Right lobe of liver (tissue), 6 donors: ENCODE measurements around the gene APOA4. TPM values are rescaled to one million over a fixed set of nuclear protein-coding genes. Genes with fewer than 3 reads are reported as not detected.

ENCODE experiments used
- ATAC-seq, 4 donors: fragments of 200-7000 bp; cut with Tn5 transposase; one replicate each; pipeline ENCODE4 v1.9.1; 2020; ENCODE audit warnings: mild to moderate bottlenecking in 4 of 4, moderate library complexity in 4 of 4
- DNase-seq, 3 donors: peaks; one replicate each; pipeline ENCODE4 v3.0.0-alpha.2; 2020
- H3K27ac ChIP-seq, 3 donors: fragments of 200-600 bp; one replicate each; pipeline ENCODE4 v1.8.0; 2022
- H3K27me3 ChIP-seq, 2 donors: fragments of 200-600 bp; one replicate each; pipeline ENCODE4 v1.8.0; 2022
- H3K36me3 ChIP-seq, 4 donors: fragments of 200-600 bp; sonication (generic) in 1 of 4; one replicate each; pipeline versions ENCODE4 v1.5.1 to v1.8.0; 2017 to 2022; ENCODE audit warnings: control low read depth in 1 of 4
- H3K4me1 ChIP-seq, 4 donors: fragments of 200-600 bp; sonication (generic) in 1 of 4; one replicate each; pipeline versions ENCODE4 v1.5.1 to v1.8.0; 2017 to 2022; ENCODE audit warnings: control low read depth in 1 of 4
- H3K4me3 ChIP-seq, 3 donors: fragments of 200-600 bp; one replicate each; pipeline ENCODE4 v1.8.0; 2022
- H3K9me3 ChIP-seq, 4 donors: fragments of 200-600 bp; sonication (generic) in 1 of 4; one replicate each; pipeline versions ENCODE4 v1.5.1 to v1.8.0; 2017 to 2022; ENCODE audit warnings: control low read depth in 1 of 4
- POLR2A ChIP-seq: fragments of 450-650 bp; IDR thresholded peaks from one replicate; pipeline ENCODE4 v1.6.1; 2017; ENCODE audit warnings: antibody characterized with exemption, mild to moderate bottlenecking
- WGBS: methylation state at CpG from one replicate; pipeline ENCODE4 v1.1.6; 2018; ENCODE audit warnings: low coverage, low lambda C conversion rate; ENCODE audit not compliant: insufficient coverage; ENCODE audit errors: missing lambda C conversion rate; 5-methylcytosine and 5-hydroxymethylcytosine counted together
- intact Hi-C, 2 donors: fragments of 100-400 bp; cut with DNase I; formaldehyde crosslinking; loops; one replicate each; pipeline versions ENCODE4 v1.11.2 to v1.14.1; 2022
- total RNA-seq, 6 experiments: library from RNA; depleted of rRNA in 2 of 6; stranded (reverse); fragments of >200 nt in 2 of 6; fragmentation: NEBNext Ultra II Directional in 3 of 6; extraction: Animal tissue kit (Norgen Biotek cat#: 25700) in 3 of 6; gene quantifications; one replicate each; pipeline versions ENCODE4 v1.1.0 to v1.2.4, GENCODE V29; 2016 to 2023
- TF ChIP-seq, protein P1 (sequence below), 4 donors: fragments of 200-600 bp in 3 of 4; fragments of 450-650 bp in 1 of 4; IDR thresholded peaks; one replicate each; pipeline versions ENCODE4 v1.5.1 to v1.8.0; 2016 to 2022; ENCODE audit warnings: antibody characterized with exemption in 4 of 4, mild to moderate bottlenecking in 2 of 4
- donor health status: DM: no; HTN: yes; CAD: no.
- donor health status: DM: no; HTN: no; CAD: no.
- donor health status: DM: no; HTN: no; CAD: no.
- donor health status: DM: no; HTN: yes; CAD: no.
- donor health status: DM: no; HTN: yes; CAD: no.

Gene APOA4
- total RNA-seq, 6 experiments from 2014 or later, result 21.9 to 1,288 (median 117) TPM

DNA sequence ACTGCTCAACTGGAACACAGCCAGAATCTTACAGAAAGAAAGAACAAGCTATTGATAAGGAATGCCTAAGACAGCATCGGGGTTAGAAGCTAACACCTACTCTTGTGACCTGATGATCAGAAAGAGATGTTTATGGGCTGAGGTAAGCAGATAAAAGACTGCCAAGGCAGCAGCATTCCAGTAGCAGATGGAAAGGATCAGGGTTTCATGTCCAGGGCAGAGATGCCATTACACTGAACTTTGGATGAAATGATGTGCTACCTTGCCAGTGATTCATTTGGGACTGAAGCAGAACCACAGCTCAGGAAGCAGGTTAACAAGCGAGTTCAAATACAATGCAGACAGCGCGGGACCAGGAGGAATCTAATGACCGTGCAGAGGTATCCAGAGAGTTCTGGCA lies 41.4 kb upstream of the APOA4 start:
- TF ChIP-seq, protein P1, sequence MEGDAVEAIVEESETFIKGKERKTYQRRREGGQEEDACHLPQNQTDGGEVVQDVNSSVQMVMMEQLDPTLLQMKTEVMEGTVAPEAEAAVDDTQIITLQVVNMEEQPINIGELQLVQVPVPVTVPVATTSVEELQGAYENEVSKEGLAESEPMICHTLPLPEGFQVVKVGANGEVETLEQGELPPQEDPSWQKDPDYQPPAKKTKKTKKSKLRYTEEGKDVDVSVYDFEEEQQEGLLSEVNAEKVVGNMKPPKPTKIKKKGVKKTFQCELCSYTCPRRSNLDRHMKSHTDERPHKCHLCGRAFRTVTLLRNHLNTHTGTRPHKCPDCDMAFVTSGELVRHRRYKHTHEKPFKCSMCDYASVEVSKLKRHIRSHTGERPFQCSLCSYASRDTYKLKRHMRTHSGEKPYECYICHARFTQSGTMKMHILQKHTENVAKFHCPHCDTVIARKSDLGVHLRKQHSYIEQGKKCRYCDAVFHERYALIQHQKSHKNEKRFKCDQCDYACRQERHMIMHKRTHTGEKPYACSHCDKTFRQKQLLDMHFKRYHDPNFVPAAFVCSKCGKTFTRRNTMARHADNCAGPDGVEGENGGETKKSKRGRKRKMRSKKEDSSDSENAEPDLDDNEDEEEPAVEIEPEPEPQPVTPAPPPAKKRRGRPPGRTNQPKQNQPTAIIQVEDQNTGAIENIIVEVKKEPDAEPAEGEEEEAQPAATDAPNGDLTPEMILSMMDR (IDR thresholded peaks at IDR 0.05), result no peak
- peak; percentile 25 for TF ChIP-seq POLR2A
- H3K4me1 ChIP-seq, result peaks cover 0 to 26% (median 3%) of the 10 kb centered on the region in 4 donors
- ATAC-seq (peak in 2 of 4 donors; percentile 56 to 88), DNase-seq (no peak)
- H3K36me3 ChIP-seq, result peaks cover 0 to 56% (median 14%) of the 10 kb centered on the region in 4 donors
- no peak overlapping the region for H3K27ac ChIP-seq
- no peaks in the 10 kb centered on the region for H3K27me3 ChIP-seq
- no peak overlapping the region for H3K4me3 ChIP-seq
- no peaks in the 10 kb centered on the region for H3K9me3 ChIP-seq
- WGBS, result 34% methylated on average over 5 of the region's 5 CpGs
- intact Hi-C loops, result no loop called here

DNA sequence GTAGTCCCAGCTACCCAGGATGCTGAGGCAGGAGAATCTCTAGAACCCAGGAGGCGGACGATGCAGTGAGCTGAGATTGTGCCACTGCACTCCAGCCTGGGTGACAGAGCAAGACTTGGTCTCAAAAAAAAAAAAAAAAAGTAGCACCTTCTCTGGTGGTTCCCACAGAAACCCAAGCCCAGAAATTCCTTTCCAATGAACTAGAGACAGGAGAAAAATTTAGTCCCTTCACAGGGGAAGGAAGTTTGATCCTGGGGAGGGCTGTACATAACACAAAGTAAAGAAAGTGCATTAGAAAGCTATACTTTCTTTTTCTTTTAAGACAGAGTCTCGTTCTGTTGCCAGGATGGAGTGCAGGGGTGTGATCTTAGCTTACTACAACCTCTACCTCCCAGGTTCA lies 39.8 kb upstream of the APOA4 start:
- 90% methylated on average over 2 of the region's 3 CpGs for WGBS
- H3K4me3 ChIP-seq, result no peak overlapping the region
- intact Hi-C loops, result no loop called here
- H3K9me3 ChIP-seq, result no peaks in the 10 kb centered on the region
- TF ChIP-seq POLR2A, result no peak
- TF ChIP-seq, protein P1 (IDR thresholded peaks at IDR 0.05), result no peak
- ATAC-seq, result no peak
- no peaks in the 10 kb centered on the region for H3K27me3 ChIP-seq
- H3K27ac ChIP-seq, result no peak overlapping the region
- H3K4me1 ChIP-seq, result peaks cover 0 to 23% (median 2%) of the 10 kb centered on the region in 4 donors
- DNase-seq, result no peak
- peaks cover 0 to 59% (median 13%) of the 10 kb centered on the region in 4 donors for H3K36me3 ChIP-seq

DNA sequence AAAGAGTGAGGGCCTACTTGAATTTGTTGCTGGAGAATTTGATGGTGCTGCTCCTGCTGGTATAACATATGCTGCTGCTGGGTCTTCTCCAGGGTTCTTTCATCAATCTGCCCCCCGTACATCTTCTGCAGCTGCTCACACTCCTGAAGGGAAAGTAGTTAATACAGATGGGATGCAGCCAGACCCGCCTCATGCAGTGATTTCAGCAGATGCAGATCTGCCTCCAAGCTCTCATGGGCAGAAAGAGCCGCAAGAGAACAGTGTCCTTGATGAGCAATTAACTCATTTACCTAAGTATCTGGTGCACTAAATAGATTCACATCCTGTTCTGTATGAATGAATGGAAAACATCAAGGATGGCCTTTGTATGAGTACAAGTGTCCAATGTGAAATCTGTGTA lies 39.1 kb upstream of the APOA4 start:
- Histone ChIP-seq H3K4me1 (peaks cover 0 to 23% (median 3%) of the 10 kb centered on the region in 4 donors), H3K4me3 (no peak overlapping the region), H3K9me3 (no peaks in the 10 kb centered on the region), H3K36me3 (peaks cover 0 to 56% (median 8%) of the 10 kb centered on the region in 4 donors), H3K27me3 (no peaks in the 10 kb centered on the region), H3K27ac (no peak overlapping the region)
- no peak for DNase-seq
- TF ChIP-seq POLR2A, result no peak
- TF ChIP-seq, protein P1 (IDR thresholded peaks at IDR 0.05), result no peak
- WGBS, result 78% methylated on average over 1 of the region's 3 CpGs
- intact Hi-C loops, result no loop called here
- ATAC-seq, result no peak

DNA sequence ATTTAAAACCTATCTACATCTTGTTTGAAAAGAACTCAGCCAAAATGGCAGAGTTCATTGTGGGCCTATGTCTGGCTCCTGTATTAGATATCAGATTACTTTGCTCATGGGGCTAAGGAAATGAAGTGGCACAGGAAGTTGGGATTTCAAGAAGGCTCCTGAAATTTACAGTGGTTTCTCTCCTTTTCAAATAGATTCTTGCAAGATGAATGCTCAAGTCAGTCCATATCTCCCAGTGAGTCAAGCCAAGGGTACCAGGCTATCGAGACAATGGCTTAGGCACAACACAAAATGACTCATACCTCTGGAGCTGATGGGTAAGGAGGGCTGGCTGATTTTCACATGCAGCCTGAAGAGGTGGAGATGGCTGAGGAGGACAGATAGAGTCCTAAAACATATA lies 38.4 kb upstream of the APOA4 start:
- Histone ChIP-seq H3K27ac (no peak overlapping the region), H3K4me3 (no peak overlapping the region), H3K36me3 (peaks cover 0 to 56% (median 8%) of the 10 kb centered on the region in 4 donors), H3K9me3 (no peaks in the 10 kb centered on the region), H3K27me3 (no peaks in the 10 kb centered on the region), H3K4me1 (peaks cover 0 to 23% (median 5%) of the 10 kb centered on the region in 4 donors)
- DNase-seq (no peak), ATAC-seq (no peak)
- WGBS, result 91% methylated on average over 1 of the region's 1 CpG
- TF ChIP-seq POLR2A, result no peak
- TF ChIP-seq, protein P1 (IDR thresholded peaks at IDR 0.05), result no peak
- intact Hi-C loops, result no loop called here

DNA sequence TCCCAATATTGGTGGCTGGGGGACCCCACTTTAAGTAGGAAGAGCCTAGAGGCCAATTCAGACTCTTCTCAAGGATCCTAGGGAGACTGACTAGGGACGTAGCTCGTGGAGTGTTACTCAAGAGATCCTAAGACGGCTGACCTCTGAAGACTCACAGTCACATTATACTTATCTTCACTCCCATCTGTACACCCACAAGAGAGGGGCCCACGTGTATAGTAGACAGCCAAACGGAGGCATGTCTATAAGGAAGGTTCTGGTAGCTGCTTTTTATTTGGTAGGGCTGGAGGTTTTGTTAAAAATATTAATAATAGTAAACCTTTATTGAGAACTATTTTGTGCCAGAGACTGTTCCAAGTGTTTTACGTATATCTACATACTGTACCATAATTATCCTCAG lies 37.2 kb upstream of the APOA4 start:
- Histone ChIP-seq H3K4me3 (no peak overlapping the region), H3K27me3 (no peaks in the 10 kb centered on the region), H3K36me3 (peaks cover 0 to 56% (median 8%) of the 10 kb centered on the region in 4 donors), H3K9me3 (no peaks in the 10 kb centered on the region), H3K27ac (no peak overlapping the region), H3K4me1 (peaks cover 0 to 16% (median 7%) of the 10 kb centered on the region in 4 donors)
- DNase-seq (no peak), ATAC-seq (no peak)
- intact Hi-C loops, result no loop called here
- TF ChIP-seq, protein P1 (IDR thresholded peaks at IDR 0.05), result no peak
- WGBS, result 94% methylated on average over 6 of the region's 6 CpGs
